K562 (cell line): Measurements from ENCODE around the gene DTNA. TPM values are rescaled to one million over a fixed set of nuclear protein-coding genes. Genes with fewer than 3 reads are reported as not detected.

Source experiments
- BHLHE40 ChIP-seq: IDR thresholded peaks from 2 replicates; pipeline ENCODE4 v1.6.1; 2011; ENCODE audit warnings: low read length, improper control_type of control experiment
- FOXJ3 ChIP-seq: sonication (generic); formaldehyde crosslinking; IDR thresholded peaks from 2 replicates; pipeline ENCODE4 v1.4.0; 2020; ENCODE audit warnings: mild to moderate bottlenecking, missing genetic modification reagents
- MYBL2 ChIP-seq, 2 experiments: fragments of 450-650 bp in 1 of 2; sonication (generic) in 1 of 2; formaldehyde crosslinking in 1 of 2; IDR thresholded peaks; 2 replicates each; pipeline versions ENCODE4 v1.6.1 to v1.8.1; 2017 to 2022; ENCODE audit warnings: borderline replicate concordance in 1 of 2, inconsistent platforms in 1 of 2, low read depth in 1 of 2, mild to moderate bottlenecking in 1 of 2, missing genetic modification reagents in 1 of 2, moderate library complexity in 1 of 2
- NFATC3 ChIP-seq: fragments of 450-650 bp; IDR thresholded peaks from 2 replicates; pipeline ENCODE4 v1.6.1; 2017; ENCODE audit warnings: mild to moderate bottlenecking
- SNAPC5 ChIP-seq: fragments of 250-450 bp; sonication (Bioruptor Pico); IDR thresholded peaks from 2 replicates; pipeline ENCODE4 v1.8.0; 2021; ENCODE audit warnings: moderate library complexity, mild to moderate bottlenecking, inconsistent platforms
- THRA ChIP-seq: fragments of 450-650 bp; IDR thresholded peaks from 2 replicates; pipeline ENCODE4 v1.6.1; 2017; ENCODE audit warnings: mild to moderate bottlenecking, moderate library complexity
- ZNF146 ChIP-seq: IDR thresholded peaks from one replicate; pipeline ENCODE4 v1.6.1; 2018; ENCODE audit warnings: missing compliant biosample characterization; ENCODE audit not compliant: unreplicated experiment
- ZNF318 ChIP-seq, 2 experiments: fragments of 450-650 bp; IDR thresholded peaks; 2 replicates each; pipeline ENCODE4 v1.6.1; 2016; ENCODE audit warnings: mild to moderate bottlenecking in 2 of 2, borderline replicate concordance in 1 of 2, low read depth in 1 of 2, moderate library complexity in 1 of 2
- polyA plus RNA-seq, 8 experiments: library from polyadenylated mRNA; depleted of rRNA in 4 of 8; stranded (reverse) in 5 of 8; unstranded in 3 of 8; fragments of >200 nt; fragmentation: Nextera tagmentation in 2 of 8; fragmentation: Illumina TruSeq in 1 of 8; extraction: Ambion mirVana in 2 of 8; extraction: Trizol in 1 of 8; gene quantifications; 2 replicates each; pipeline versions ENCODE4 v1.2.1 to v1.2.3, GENCODE V29; 2011 to 2014; ENCODE audit warnings: inconsistent platforms in 1 of 8, missing spikeins in 1 of 8
- total RNA-seq, 7 experiments: library from RNA; depleted of rRNA in 6 of 7; stranded (reverse); fragments of >200 nt in 6 of 7; fragmentation: Illumina TruSeq in 2 of 7; extraction: Trizol in 2 of 7; gene quantifications; 2 replicates each; pipeline versions ENCODE4 v1.2.1 to v1.2.3, GENCODE V29; 2011 to 2021; ENCODE audit warnings: low replicate concordance in 1 of 7

Gene DTNA
- total and polyA plus RNA-seq, 9 of the 15 experiments (the other 6 are each of a cell fraction or from before 2014, with no cell fraction given) = 0.07 to 2.4 (median 0.22) TPM; not detected in 2

GRCh38 chr18:34807106-34807796 lies 97.2 kb downstream of the DTNA start (continued):
- TF ChIP-seq ZNF318 (IDR thresholded peaks at IDR 0.05; ENCODE audit: borderline replicate concordance in 1 of 2, low read depth in 1 of 2) = no peak
- no peak for TF ChIP-seq BHLHE40
- TF ChIP-seq ZNF146 (CRISPR knock-in tag) = no peak
- no peak for TF ChIP-seq THRA
- no peak for TF ChIP-seq FOXJ3 (CRISPR knock-in tag)
- TF ChIP-seq SNAPC5 (CRISPR knock-in tag) = no peak
- TF ChIP-seq NFATC3 = no peak
- TF ChIP-seq MYBL2 (IDR thresholded peaks at IDR 0.05; ENCODE audit: low read depth) = no peak
- no peak for TF ChIP-seq MYBL2 (CRISPR knock-in tag; IDR thresholded peaks at IDR 0.05; ENCODE audit: borderline replicate concordance)
